GM13977 (cell line): Measurements from ENCODE around the gene RNF146.
A peak's percentile ranks its signal among the peaks of the same experiment; 100 is the strongest.

ENCODE experiments used
- DNase-seq: peaks from one replicate; pipeline ENCODE4 v3.0.0; 2012; ENCODE audit warnings: low spot score
- CTCF ChIP-seq: IDR thresholded peaks from 2 replicates; pipeline ENCODE4 v1.5.1; 2012; ENCODE audit warnings: mild to moderate bottlenecking, control low read depth; ENCODE audit not compliant: insufficient read depth; ENCODE audit errors: extremely low read depth, missing control alignments
- in situ Hi-C: fragments of 300-500 bp; cut with MboI; formaldehyde crosslinking; loops from one replicate; pipeline ENCODE4 v1.12.0; 2022; ENCODE audit warnings: low sequenced_read_pairs, low pct_unique_long_range_greater_than_20kb, mixed read lengths, inconsistent platforms; ENCODE audit not compliant: unreplicated experiment

Gene RNF146

GRCh38 chr6:127266892-127267645 is 405 bp downstream of the RNF146 start:
- peak; percentile 81 for DNase-seq
- in situ Hi-C loops, result no loop called here
- no peak for TF ChIP-seq CTCF

GRCh38 chr6:127267646-127268625 is 1.3 kb downstream of the RNF146 start:
- no peak for DNase-seq
- in situ Hi-C loops, result no loop called here

GRCh38 chr6:127272576-127272975 is 5.9 kb downstream of the RNF146 start:
- no peak for TF ChIP-seq CTCF
- DNase-seq, result no peak
- in situ Hi-C loops, result no loop called here

More at GRCh38 chr6:127267646-127268625, 1.3 kb downstream of the RNF146 start:
- TF ChIP-seq CTCF, result no peak

DNA sequence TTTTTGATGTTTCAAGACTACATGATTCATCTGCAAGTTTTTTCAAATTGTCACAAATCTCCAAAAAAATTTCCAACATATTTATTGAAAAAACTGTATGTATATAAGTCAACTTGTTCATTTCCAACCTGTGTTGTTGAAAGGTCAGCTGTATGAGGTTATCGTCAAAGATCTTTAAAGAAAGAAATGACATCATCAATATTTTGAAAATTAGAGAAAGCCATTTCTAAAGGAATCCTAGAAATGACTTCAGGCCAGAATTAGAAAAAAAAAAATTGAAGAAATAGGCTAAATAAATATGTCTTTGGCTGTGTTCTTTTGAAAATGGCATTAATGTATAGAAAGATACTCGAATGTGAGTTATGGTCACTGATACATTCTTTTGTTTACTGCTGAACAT is 6.8 kb downstream of the RNF146 start:
- in situ Hi-C loops, result no loop called here
- no peak for DNase-seq
- no peak for TF ChIP-seq CTCF

- TF ChIP-seq CTCF, result no peak
- in situ Hi-C loops, result loop anchor here (25.0 kb wide), 1 partner anchor 136 kb away; no protein-coding TSS in a partner anchor
- DNase-seq, result no peak
Measured at GRCh38 chr6:127276331-127276730, 9.7 kb downstream of the RNF146 start.
